GM23248 (cell line): Measurements from ENCODE around the gene APOE. TPM values are rescaled to one million over a fixed set of nuclear protein-coding genes. Genes with fewer than 3 reads are reported as not detected.
"Not testable (repeated sequence)": the region's sequence is repeated elsewhere in the genome, so short reads cannot be mapped to it uniquely, and the experiment has no call there.

Source experiments
- DNase-seq: peaks from one replicate; pipeline ENCODE4 v3.0.0-alpha.2; 2015
- H2AFZ ChIP-seq: fragments of 200-600 bp; sonication (generic); 2 replicates; pipeline ENCODE4 v1.6.1; 2016; ENCODE audit warnings: antibody characterized with exemption
- H3F3A ChIP-seq: fragments of 200-600 bp; sonication (generic); 2 replicates; pipeline ENCODE4 v1.6.1; 2016; ENCODE audit warnings: mild to moderate bottlenecking, antibody characterized with exemption, mixed run types; ENCODE audit not compliant: insufficient read depth
- H3K27ac ChIP-seq: fragments of 200-600 bp; sonication (generic); 2 replicates; pipeline ENCODE4 v1.5.1; 2016; ENCODE audit warnings: mild to moderate bottlenecking
- H3K27me3 ChIP-seq: fragments of 200-600 bp; sonication (generic); replicated peaks from 2 replicates; pipeline ENCODE4 v1.6.1; 2016; ENCODE audit warnings: mild to moderate bottlenecking; ENCODE audit not compliant: insufficient read depth
- H3K36me3 ChIP-seq: fragments of 200-600 bp; sonication (generic); 2 replicates; pipeline ENCODE4 v1.6.1; 2016; ENCODE audit warnings: low read depth, mild to moderate bottlenecking
- H3K4me1 ChIP-seq: fragments of 200-600 bp; sonication (generic); 2 replicates; pipeline ENCODE4 v1.6.1; 2016; ENCODE audit warnings: mild to moderate bottlenecking; ENCODE audit not compliant: insufficient read depth
- H3K4me2 ChIP-seq: fragments of 200-600 bp; sonication (generic); one replicate; pipeline ENCODE4 v1.6.1; 2016; ENCODE audit warnings: mild to moderate bottlenecking; ENCODE audit not compliant: unreplicated experiment
- H3K4me3 ChIP-seq: fragments of 200-600 bp; sonication (generic); 2 replicates; pipeline ENCODE4 v1.5.1; 2016; ENCODE audit warnings: mild to moderate bottlenecking
- H3K79me2 ChIP-seq: fragments of 200-600 bp; sonication (generic); 2 replicates; pipeline ENCODE4 v1.6.1; 2016; ENCODE audit warnings: mild to moderate bottlenecking; ENCODE audit not compliant: insufficient read depth
- H3K9ac ChIP-seq: fragments of 200-600 bp; sonication (generic); 2 replicates; pipeline ENCODE4 v1.6.1; 2016; ENCODE audit warnings: mild to moderate bottlenecking
- H3K9me2 ChIP-seq: fragments of 200-600 bp; sonication (generic); 2 replicates; pipeline ENCODE4 v1.6.1; 2016; ENCODE audit warnings: mixed run types, mild to moderate bottlenecking, moderate library complexity; ENCODE audit not compliant: insufficient read depth
- H3K9me3 ChIP-seq: fragments of 200-600 bp; sonication (generic); one replicate; pipeline ENCODE4 v1.6.1; 2017; ENCODE audit warnings: low read depth
- H4K20me1 ChIP-seq: fragments of 200-600 bp; sonication (generic); 2 replicates; pipeline ENCODE4 v1.6.0; 2016; ENCODE audit not compliant: insufficient read depth
- EZH2 ChIP-seq: fragments of 200-600 bp; sonication (generic); IDR thresholded peaks from 2 replicates; pipeline ENCODE4 v1.6.1; 2018; ENCODE audit warnings: antibody characterized with exemption, mild to moderate bottlenecking; ENCODE audit not compliant: insufficient read depth, poor library complexity, severe bottlenecking
- EZH2phosphoT487 ChIP-seq: fragments of 200-600 bp; sonication (generic); IDR thresholded peaks from 2 replicates; pipeline ENCODE4 v1.6.1; 2018; ENCODE audit warnings: antibody characterized with exemption, moderate library complexity, mild to moderate bottlenecking, low read depth; ENCODE audit not compliant: insufficient read depth
- WGBS, 2 experiments: methylation state at CpG; one replicate each; pipeline ENCODE4 v1.1.6; 2015 to 2017; ENCODE audit warnings: low lambda C conversion rate in 2 of 2, low coverage in 1 of 2; ENCODE audit errors: missing lambda C conversion rate in 2 of 2; 5-methylcytosine and 5-hydroxymethylcytosine counted together
- in situ Hi-C: fragments of 300-500 bp; cut with MboI; formaldehyde crosslinking; loops from 2 replicates; pipeline ENCODE4 v1.15.0; 2020
- polyA plus RNA-seq: library from polyadenylated mRNA; unstranded; fragments of >200 nt; fragmentation: Nextera tagmentation; extraction: Ambion mirVana; gene quantifications from 2 replicates; pipeline ENCODE4 v1.2.1, GENCODE V29; 2016
- total RNA-seq: library from RNA; depleted of rRNA; stranded (reverse); fragments of >200 nt; shearing (Covaris generic); gene quantifications from 2 replicates; pipeline ENCODE4 v1.2.3, GENCODE V29; 2014

APOE gene
- total and polyA plus RNA-seq, 2 experiments from 2014 or later, result 0.60 to 0.76 TPM

GRCh38 chr19:44908836-44909261 is 3.3 kb downstream of the APOE start:
- Histone ChIP-seq H3K36me3 (no peaks in the 10 kb centered on the region), H4K20me1 (no peaks in the 10 kb centered on the region), H3K9me3 (no peaks in the 10 kb centered on the region), H3K9me2 (no peaks in the 10 kb centered on the region), H3K4me3 (no peak overlapping the region), H3K4me2 (no peak overlapping the region), H3K4me1 (no peaks in the 10 kb centered on the region; the same call in 1 of the 2 replicates), H3K9ac (no peak overlapping the region), H2AFZ (no peak overlapping the region), H3K27me3 (peaks cover 14% of the 10 kb centered on the region), H3K79me2 (no peaks in the 10 kb centered on the region), H3F3A (no peaks in the 10 kb centered on the region), H3K27ac (no peak overlapping the region)
- no peak for DNase-seq
- in situ Hi-C loops, result no loop called here
- TF ChIP-seq EZH2 (no peak), EZH2phosphoT487 (no peak)
- WGBS, 2 experiments, result 95 to 96% methylated on average over 42 to 43 of the region's 44 CpGs

DNA sequence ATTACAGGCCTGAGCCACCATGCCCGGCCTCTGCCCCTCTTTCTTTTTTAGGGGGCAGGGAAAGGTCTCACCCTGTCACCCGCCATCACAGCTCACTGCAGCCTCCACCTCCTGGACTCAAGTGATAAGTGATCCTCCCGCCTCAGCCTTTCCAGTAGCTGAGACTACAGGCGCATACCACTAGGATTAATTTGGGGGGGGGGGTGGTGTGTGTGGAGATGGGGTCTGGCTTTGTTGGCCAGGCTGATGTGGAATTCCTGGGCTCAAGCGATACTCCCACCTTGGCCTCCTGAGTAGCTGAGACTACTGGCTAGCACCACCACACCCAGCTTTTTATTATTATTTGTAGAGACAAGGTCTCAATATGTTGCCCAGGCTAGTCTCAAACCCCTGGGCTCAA is 4.2 kb downstream of the APOE start:
- in situ Hi-C loops, result no loop called here
- Histone ChIP-seq H3K27ac (no peak overlapping the region), H3F3A (no peaks in the 10 kb centered on the region), H3K9me2 (no peaks in the 10 kb centered on the region), H3K79me2 (no peaks in the 10 kb centered on the region), H3K9me3 (no peaks in the 10 kb centered on the region), H3K27me3 (peaks cover 14% of the 10 kb centered on the region), H3K4me3 (no peak overlapping the region), H3K9ac (no peak overlapping the region), H3K4me1 (no peaks in the 10 kb centered on the region; the same call in 1 of the 2 replicates), H4K20me1 (no peaks in the 10 kb centered on the region), H2AFZ (no peak overlapping the region), H3K4me2 (no peak overlapping the region), H3K36me3 (no peaks in the 10 kb centered on the region)
- DNase-seq, result no peak
- no peak for TF ChIP-seq EZH2
- no peak for TF ChIP-seq EZH2phosphoT487
- WGBS, 2 experiments, result 84 to 91% methylated on average over 5 of the region's 5 CpGs

- H3K27me3 ChIP-seq, H3K9me3 ChIP-seq, H3K36me3 ChIP-seq, H3K4me2 ChIP-seq, H3K4me3 ChIP-seq, H3F3A ChIP-seq, H3K4me1 ChIP-seq, H3K9ac ChIP-seq, H3K79me2 ChIP-seq, H2AFZ ChIP-seq, in situ Hi-C loops, H4K20me1 ChIP-seq, DNase-seq, H3K9me2 ChIP-seq, H3K27ac ChIP-seq: not testable (repeated sequence)
- WGBS, 2 experiments, result 83 to 84% methylated on average over 6 of the region's 6 CpGs
Measured at GRCh38 chr19:44911896-44912295, 6.3 kb downstream of the APOE start.

- WGBS, 2 experiments, result 25 to 27% methylated on average over 6 of the region's 6 CpGs
- Histone ChIP-seq H3K4me2 (no peak overlapping the region), H3F3A (no peaks in the 10 kb centered on the region), H4K20me1 (no peaks in the 10 kb centered on the region), H2AFZ (no peak overlapping the region), H3K4me1 (no peaks in the 10 kb centered on the region), H3K27me3 (no peaks in the 10 kb centered on the region), H3K36me3 (no peaks in the 10 kb centered on the region), H3K9ac (no peak overlapping the region), H3K79me2 (no peaks in the 10 kb centered on the region), H3K27ac (no peak overlapping the region), H3K4me3 (no peak overlapping the region), H3K9me2 (no peaks in the 10 kb centered on the region), H3K9me3 (no peaks in the 10 kb centered on the region)
- in situ Hi-C loops, result no loop called here
- DNase-seq, result no peak
- TF ChIP-seq EZH2, result no peak
- no peak for TF ChIP-seq EZH2phosphoT487
Measured at GRCh38 chr19:44912854-44913253, 7.3 kb downstream of the APOE start.

DNA sequence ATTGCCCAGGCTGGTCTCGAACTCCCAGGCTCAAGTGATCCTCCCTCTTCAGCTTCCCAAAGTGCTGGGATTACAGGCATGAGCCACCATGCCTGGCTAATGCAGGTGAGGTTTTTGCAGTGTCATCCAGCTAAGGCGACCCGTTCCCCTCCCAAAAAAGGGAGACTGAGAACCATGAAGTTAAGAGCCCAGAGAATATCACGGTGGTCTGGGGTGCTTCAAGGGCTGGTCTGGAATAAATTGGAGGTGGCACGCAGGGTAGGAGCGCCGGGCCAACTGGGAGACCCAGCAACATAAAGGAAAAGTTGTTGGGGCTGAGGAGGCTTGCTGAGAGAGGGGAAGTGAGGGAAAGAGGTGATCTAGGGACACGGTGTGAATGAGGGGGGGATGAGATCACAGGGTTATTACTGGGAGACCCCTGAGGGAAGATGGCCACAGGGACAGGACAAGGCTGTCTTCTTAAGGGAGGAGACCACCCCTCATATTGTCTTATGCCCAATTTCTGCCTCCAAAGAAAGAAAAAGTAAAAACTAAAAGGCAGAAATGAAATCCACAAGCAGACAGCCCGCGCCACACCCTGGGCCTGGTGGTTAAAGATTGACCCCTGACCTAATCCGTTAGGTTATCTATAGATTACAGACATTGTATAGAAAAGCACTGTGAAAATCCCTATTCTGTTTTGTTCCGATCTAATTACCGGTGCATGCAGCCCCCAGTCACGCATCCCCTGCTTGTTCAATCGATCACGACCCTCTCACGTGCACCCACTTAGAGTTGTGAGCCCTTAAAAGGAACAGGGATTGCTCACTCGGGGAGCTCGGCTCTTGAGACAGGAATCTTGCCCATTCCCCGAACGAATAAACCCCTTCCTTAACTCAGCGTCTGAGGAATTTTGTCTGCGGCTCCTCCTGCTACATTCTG is 8.2 kb downstream of the APOE start:
- H3K9ac ChIP-seq, H3F3A ChIP-seq, H3K27me3 ChIP-seq, H3K4me3 ChIP-seq, H3K4me2 ChIP-seq, H3K9me2 ChIP-seq, H4K20me1 ChIP-seq, DNase-seq, in situ Hi-C loops, H3K4me1 ChIP-seq, H3K36me3 ChIP-seq, H3K79me2 ChIP-seq, H3K27ac ChIP-seq, H3K9me3 ChIP-seq: not testable (repeated sequence)
- peak overlapping the region; percentile 64; the same call in 1 of the 2 replicates for H2AFZ ChIP-seq
- WGBS, 2 experiments, result 63 to 64% methylated on average over 23 of the region's 23 CpGs

DNA sequence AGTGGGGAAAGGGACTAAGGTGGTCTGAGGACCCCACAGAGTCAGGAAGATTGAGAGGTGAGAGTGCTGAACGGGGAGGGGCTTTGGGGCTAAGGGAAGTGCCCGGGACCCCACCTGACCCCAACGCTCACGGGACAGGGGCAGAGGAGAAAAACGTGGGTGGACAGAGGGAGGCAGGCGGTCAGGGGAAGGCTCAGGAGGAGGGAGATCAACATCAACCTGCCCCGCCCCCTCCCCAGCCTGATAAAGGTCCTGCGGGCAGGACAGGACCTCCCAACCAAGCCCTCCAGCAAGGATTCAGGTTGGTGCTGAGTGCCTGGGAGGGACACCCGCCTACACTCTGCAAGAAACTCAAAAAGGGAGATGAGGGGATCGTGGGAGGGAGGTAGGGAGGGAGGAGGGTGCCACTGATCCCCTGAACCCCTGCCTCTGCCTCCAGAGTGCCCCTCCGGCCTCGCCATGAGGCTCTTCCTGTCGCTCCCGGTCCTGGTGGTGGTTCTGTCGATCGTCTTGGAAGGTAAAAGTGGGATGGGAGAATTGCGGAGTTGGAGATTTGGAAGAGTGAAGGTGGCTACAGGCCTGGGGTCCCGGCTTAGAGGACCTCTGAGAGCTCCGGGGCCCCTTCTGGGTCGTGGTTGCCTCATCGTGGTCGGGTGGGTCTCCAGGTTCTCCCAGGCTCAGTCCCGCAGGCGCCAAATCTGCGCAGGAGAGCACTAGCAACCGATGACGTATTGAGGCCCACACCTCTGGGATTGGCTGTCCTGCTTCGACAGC is 9.0 kb downstream of the APOE start, which contains the start of gene APOC1:
Gene APOC1 (plus strand): TSS at position 176 of the 774 bp plus-strand sequence. CDS start 284 bp downstream, at position 460.
- H3F3A ChIP-seq, H3K36me3 ChIP-seq, H3K27me3 ChIP-seq, H3K79me2 ChIP-seq, H3K9me3 ChIP-seq, H3K4me1 ChIP-seq, in situ Hi-C loops, H3K27ac ChIP-seq, H4K20me1 ChIP-seq, H3K9me2 ChIP-seq: not testable (repeated sequence)
- DNase-seq, result peak; percentile 88
- H2AFZ ChIP-seq, result peak within 1 kb of the TSS; percentile 64
- 6 to 7% methylated on average over 20 to 28 of the region's 28 CpGs for WGBS, 2 experiments
- peak within 1 kb of the TSS; percentile 82 for H3K4me2 ChIP-seq
- peak within 1 kb of the TSS; percentile 67 for H3K4me3 ChIP-seq
- peak within 1 kb of the TSS; percentile 76 for H3K9ac ChIP-seq
